ENCODE data around the gene NDRG3.

- TF ChIP-seq CTCF (IDR thresholded peaks at IDR 0.05; ENCODE audit: poor library complexity, severe bottlenecking), result no peak
- no peak for TF ChIP-seq SMC3 (conservative IDR thresholded peaks at IDR 0.05; ENCODE audit: poor library complexity)
- TF ChIP-seq RAD21 (conservative IDR thresholded peaks at IDR 0.05), result no peak
- TF ChIP-seq EZH2 (IDR thresholded peaks at IDR 0.05; ENCODE audit: borderline replicate concordance, insufficient read depth, low read length, poor library complexity, severe bottlenecking), result no peak
- TF ChIP-seq POLR2AphosphoS5 (IDR thresholded peaks at IDR 0.05), result no peak
- no peak for TF ChIP-seq EP300 (conservative IDR thresholded peaks at IDR 0.05; ENCODE audit: poor library complexity, severe bottlenecking)
- no peak for TF ChIP-seq REST (IDR thresholded peaks at IDR 0.05; ENCODE audit: borderline replicate concordance)
- TF ChIP-seq TAF1 (IDR thresholded peaks at IDR 0.05; ENCODE audit: low read depth), result no peak
Observed at GRCh38 chr20:36634342-36634741, 111.5 kb downstream of the NDRG3 start.
